GM21381 (cell line): ENCODE data around the gene CARTPT.

ENCODE experiments used
- ATAC-seq: cut with Tn5 transposase; IDR thresholded peaks from one replicate; pipeline ENCODE4 v1.9.1; 2021; ENCODE audit warnings: mild to moderate bottlenecking, moderate library complexity; ENCODE audit not compliant: unreplicated experiment

CARTPT gene

GRCh38 chr5:71734141-71734540 is 15.1 kb downstream of the CARTPT start:
- no peak for ATAC-seq

GRCh38 chr5:71737931-71738539 is 19.0 kb downstream of the CARTPT start:
- no peak for ATAC-seq

GRCh38 chr5:71738662-71739361 is 19.7 kb downstream of the CARTPT start:
- ATAC-seq, result no peak

GRCh38 chr5:71740015-71740753 is 21.1 kb downstream of the CARTPT start:
- peak; percentile 95 for ATAC-seq

GRCh38 chr5:71743155-71743554 is 24.1 kb downstream of the CARTPT start:
- no peak for ATAC-seq

GRCh38 chr5:71744009-71744790 is 25.1 kb downstream of the CARTPT start:
- ATAC-seq, result no peak

GRCh38 chr5:71747182-71747581 is 28.1 kb downstream of the CARTPT start:
- no peak for ATAC-seq

- ATAC-seq, result no peak
These were observed 29.3 kb downstream of the CARTPT start for GRCh38 chr5:71748360-71748759.

GRCh38 chr5:71751422-71751821 is 32.3 kb downstream of the CARTPT start:
- no peak for ATAC-seq

- ATAC-seq, result no peak
These were observed 33.5 kb downstream of the CARTPT start for GRCh38 chr5:71752441-71753190.

- peak; percentile 97 for ATAC-seq
These were observed 38.8 kb downstream of the CARTPT start for GRCh38 chr5:71757590-71758543.

- ATAC-seq, result no peak
These were observed 43.8 kb downstream of the CARTPT start for GRCh38 chr5:71762826-71763225.

GRCh38 chr5:71767661-71768060 is 48.6 kb downstream of the CARTPT start:
- ATAC-seq, result no peak

- no peak for ATAC-seq
These were observed 50.2 kb downstream of the CARTPT start for GRCh38 chr5:71769287-71769686.

- ATAC-seq, result no peak
These were observed 51.3 kb downstream of the CARTPT start for GRCh38 chr5:71770381-71770780.
